Measurements from ENCODE around the gene TYRO3. TPM values are rescaled to one million over a fixed set of nuclear protein-coding genes. Genes with fewer than 3 reads are reported as not detected.

TYRO3 gene
- total and polyA plus RNA-seq, 2 of the 13 experiments (the other 11 are each of a cell fraction or from before 2014, with no cell fraction given) = 24.0 to 43.6 TPM

- TF ChIP-seq SKIL (CRISPR knock-in tag; IDR thresholded peaks at IDR 0.05; ENCODE audit: borderline replicate concordance) (peak; percentile 80; the same call in 1 of the 2 replicates), NCOA2 (CRISPR knock-in tag; IDR thresholded peaks at IDR 0.05) (0 out of 2 replicates have a peak, but pooled peaks have one; percentile 22), ERF (CRISPR knock-in tag; IDR thresholded peaks at IDR 0.05) (0 out of 2 replicates have a peak, but pooled peaks have one; percentile 29), ZBTB25 (CRISPR knock-in tag; IDR thresholded peaks at IDR 0.05) (no peak), FOXP4 (CRISPR knock-in tag; IDR thresholded peaks at IDR 0.05) (peak; percentile 74), ZNF281 (CRISPR knock-in tag; IDR thresholded peaks at IDR 0.05; ENCODE audit: borderline replicate concordance) (peak; percentile 97), FOXO1 (CRISPR knock-in tag; IDR thresholded peaks at IDR 0.05) (peak; percentile 31; the same call in 1 of the 2 replicates), TFE3 (CRISPR knock-in tag; IDR thresholded peaks at IDR 0.05) (0 out of 2 replicates have a peak, but pooled peaks have one; percentile 20), ZNF746 (CRISPR knock-in tag; IDR thresholded peaks at IDR 0.05) (peak; percentile 91), GATAD2A (CRISPR knock-in tag; IDR thresholded peaks at IDR 0.05) (peak; percentile 58; the same call in 1 of the 2 replicates), ZNF264 (CRISPR knock-in tag; IDR thresholded peaks at IDR 0.05) (no peak), MED1 (CRISPR knock-in tag; IDR thresholded peaks at IDR 0.05) (peak; percentile 30; the same call in 1 of the 2 replicates), ZNF180 (CRISPR knock-in tag; IDR thresholded peaks at IDR 0.05; ENCODE audit: borderline replicate concordance, low read depth) (no peak), ZNF878 (CRISPR knock-in tag; IDR thresholded peaks at IDR 0.05) (no peak), SAP130 (CRISPR knock-in tag; IDR thresholded peaks at IDR 0.05; ENCODE audit: low read depth) (peak; percentile 66), MYC (CRISPR knock-in tag; IDR thresholded peaks at IDR 0.05; ENCODE audit: borderline replicate concordance) (peak; percentile 34; the same call in 1 of the 2 replicates)
Observed at GRCh38 chr15:41564286-41564959, 5.4 kb downstream of the TYRO3 start (continued).

Data from HepG2 (cell line).